Osteocyte (in vitro differentiated cells): ENCODE data around the gene SAPCD2. TPM values are rescaled to one million over a fixed set of nuclear protein-coding genes. Genes with fewer than 3 reads are reported as not detected.

Experiments used
- DNase-seq: peaks from one replicate; pipeline ENCODE4 v3.0.0; 2021; ENCODE audit warnings: mixed read lengths; ENCODE audit not compliant: unreplicated experiment; ENCODE audit errors: extremely low spot score
- H3K27ac Mint-ChIP-seq: one replicate; pipeline ENCODE4 v1.8.0; 2021; ENCODE audit warnings: mild to moderate bottlenecking, mixed read lengths; ENCODE audit not compliant: unreplicated experiment
- H3K27me3 Mint-ChIP-seq: one replicate; pipeline ENCODE4 v1.8.0; 2021; ENCODE audit warnings: mixed read lengths; ENCODE audit not compliant: unreplicated experiment
- H3K36me3 Mint-ChIP-seq: one replicate; pipeline ENCODE4 v1.8.0; 2021; ENCODE audit warnings: mixed read lengths; ENCODE audit not compliant: unreplicated experiment
- H3K4me1 Mint-ChIP-seq: one replicate; pipeline ENCODE4 v1.8.0; 2021; ENCODE audit warnings: mixed read lengths; ENCODE audit not compliant: unreplicated experiment
- H3K4me3 Mint-ChIP-seq: one replicate; pipeline ENCODE4 v1.8.0; 2021; ENCODE audit warnings: mild to moderate bottlenecking, moderate library complexity, mixed read lengths; ENCODE audit not compliant: unreplicated experiment
- H3K9me3 Mint-ChIP-seq: one replicate; pipeline ENCODE4 v1.8.0; 2021; ENCODE audit warnings: mixed read lengths; ENCODE audit not compliant: unreplicated experiment
- total RNA-seq: library from RNA; stranded (reverse); gene quantifications from 2 replicates; pipeline ENCODE4 v1.2.1, GENCODE V29; 2021
- TF ChIP-seq, protein P1 (sequence below): fragments of 200-600 bp; sonication (generic); IDR thresholded peaks from 2 replicates; pipeline ENCODE4 v1.5.0; 2021; ENCODE audit warnings: antibody characterized with exemption, mild to moderate bottlenecking, moderate library complexity

SAPCD2 gene
- total RNA-seq, 1 donor from 2014 or later, result 3.1 TPM

DNA sequence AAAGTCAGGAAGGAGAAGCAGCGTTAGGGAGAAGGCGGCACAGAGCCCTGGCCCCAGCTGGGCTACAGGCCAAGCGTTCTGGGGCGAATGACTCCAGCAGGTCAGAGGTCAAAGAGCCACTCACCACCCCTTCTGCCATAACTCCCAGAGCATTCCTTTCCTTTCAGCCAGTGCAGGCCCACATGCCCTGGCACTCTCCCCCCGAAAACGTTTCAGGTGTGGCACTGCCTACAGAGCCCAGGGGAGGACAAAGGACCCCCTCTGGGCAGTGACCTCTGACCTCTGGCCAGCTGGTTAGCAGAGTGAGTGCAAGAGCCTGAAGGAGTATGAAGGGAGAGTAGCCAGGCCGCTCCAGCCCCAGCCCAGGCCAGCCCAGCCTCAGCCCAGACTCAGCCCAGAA is 47.2 kb downstream of the SAPCD2 start:
- no peaks in the 10 kb centered on the region for H3K9me3 Mint-ChIP-seq
- no peak overlapping the region for H3K4me3 Mint-ChIP-seq
- peaks cover 8% of the 10 kb centered on the region for H3K4me1 Mint-ChIP-seq
- peaks cover 2% of the 10 kb centered on the region for H3K36me3 Mint-ChIP-seq
- H3K27me3 Mint-ChIP-seq, result no peaks in the 10 kb centered on the region
- TF ChIP-seq, protein P1, sequence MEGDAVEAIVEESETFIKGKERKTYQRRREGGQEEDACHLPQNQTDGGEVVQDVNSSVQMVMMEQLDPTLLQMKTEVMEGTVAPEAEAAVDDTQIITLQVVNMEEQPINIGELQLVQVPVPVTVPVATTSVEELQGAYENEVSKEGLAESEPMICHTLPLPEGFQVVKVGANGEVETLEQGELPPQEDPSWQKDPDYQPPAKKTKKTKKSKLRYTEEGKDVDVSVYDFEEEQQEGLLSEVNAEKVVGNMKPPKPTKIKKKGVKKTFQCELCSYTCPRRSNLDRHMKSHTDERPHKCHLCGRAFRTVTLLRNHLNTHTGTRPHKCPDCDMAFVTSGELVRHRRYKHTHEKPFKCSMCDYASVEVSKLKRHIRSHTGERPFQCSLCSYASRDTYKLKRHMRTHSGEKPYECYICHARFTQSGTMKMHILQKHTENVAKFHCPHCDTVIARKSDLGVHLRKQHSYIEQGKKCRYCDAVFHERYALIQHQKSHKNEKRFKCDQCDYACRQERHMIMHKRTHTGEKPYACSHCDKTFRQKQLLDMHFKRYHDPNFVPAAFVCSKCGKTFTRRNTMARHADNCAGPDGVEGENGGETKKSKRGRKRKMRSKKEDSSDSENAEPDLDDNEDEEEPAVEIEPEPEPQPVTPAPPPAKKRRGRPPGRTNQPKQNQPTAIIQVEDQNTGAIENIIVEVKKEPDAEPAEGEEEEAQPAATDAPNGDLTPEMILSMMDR, result no peak
- H3K27ac Mint-ChIP-seq, result no peak overlapping the region
- no peak for DNase-seq

- Mint-ChIP-seq H3K4me3 (no peak overlapping the region), H3K9me3 (no peaks in the 10 kb centered on the region), H3K27me3 (no peaks in the 10 kb centered on the region), H3K4me1 (peaks cover 8% of the 10 kb centered on the region), H3K36me3 (peaks cover 2% of the 10 kb centered on the region), H3K27ac (no peak overlapping the region)
- DNase-seq, result no peak
- TF ChIP-seq, protein P1, result no peak
Observed at GRCh38 chr9:137022662-137023008, 47.7 kb downstream of the SAPCD2 start.

DNA sequence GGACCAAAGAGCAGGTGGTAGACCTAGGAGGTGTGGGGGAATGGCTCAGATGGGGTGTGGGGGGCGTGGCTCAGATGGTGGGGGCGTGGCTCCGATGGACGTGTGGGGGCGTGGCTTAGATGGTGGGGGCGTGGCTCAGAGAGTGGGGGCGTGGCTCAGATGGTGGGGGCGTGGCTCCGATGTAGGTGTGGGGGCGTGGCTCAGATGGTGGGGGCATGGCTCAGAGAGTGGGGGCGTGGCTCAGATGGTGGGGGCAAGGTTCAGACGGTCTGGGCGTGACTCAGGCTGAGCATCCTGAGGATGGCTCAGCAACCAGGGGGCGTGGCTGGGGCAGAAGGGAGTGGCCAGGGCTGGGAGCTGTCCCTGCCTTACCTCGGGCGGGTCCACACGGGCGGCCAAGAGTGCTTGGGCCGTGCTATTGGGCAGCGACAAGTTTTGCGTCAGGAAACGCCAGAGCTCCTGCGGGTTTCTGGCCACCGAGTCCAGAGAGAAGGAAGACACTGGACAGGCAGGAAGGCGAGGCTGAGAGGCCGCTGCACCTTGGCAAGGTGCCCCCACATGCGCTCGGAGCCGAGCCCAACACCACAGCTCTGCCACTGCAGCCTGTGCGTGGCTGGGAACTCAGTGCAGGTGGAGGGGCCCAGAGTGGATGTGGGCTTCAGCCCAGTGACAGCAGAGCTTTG is 48.2 kb downstream of the SAPCD2 start:
- Mint-ChIP-seq H3K4me1 (peaks cover 5% of the 10 kb centered on the region), H3K4me3 (no peak overlapping the region), H3K27ac (no peak overlapping the region), H3K27me3 (no peaks in the 10 kb centered on the region), H3K9me3 (no peaks in the 10 kb centered on the region), H3K36me3 (peaks cover 2% of the 10 kb centered on the region)
- TF ChIP-seq, protein P1, result no peak
- no peak for DNase-seq

DNA sequence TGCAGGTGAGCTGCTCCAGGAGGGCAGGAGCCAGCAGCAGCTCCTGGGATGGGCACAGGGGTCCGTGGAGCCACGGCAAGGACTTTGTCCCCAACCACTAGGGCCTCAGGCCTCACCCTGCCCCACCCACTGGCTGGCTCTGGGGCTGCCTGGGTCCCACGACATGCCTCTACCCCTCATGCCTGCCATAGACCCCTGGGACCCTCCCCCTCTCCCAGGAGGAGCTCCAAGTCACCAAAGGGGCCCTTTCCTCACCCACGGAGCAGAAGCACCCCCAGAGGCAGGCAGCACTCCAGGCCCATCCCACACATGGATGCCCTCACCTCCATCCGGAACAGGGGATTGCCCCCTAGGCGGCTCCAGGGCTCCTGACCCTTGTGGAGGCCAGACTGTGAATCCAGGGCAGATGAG is 48.8 kb downstream of the SAPCD2 start:
- H3K9me3 Mint-ChIP-seq, result no peaks in the 10 kb centered on the region
- no peak overlapping the region for H3K27ac Mint-ChIP-seq
- DNase-seq, result no peak
- no peaks in the 10 kb centered on the region for H3K27me3 Mint-ChIP-seq
- H3K4me3 Mint-ChIP-seq, result no peak overlapping the region
- H3K4me1 Mint-ChIP-seq, result peaks cover under 1% of the 10 kb centered on the region
- TF ChIP-seq, protein P1, result no peak
- H3K36me3 Mint-ChIP-seq, result peaks cover 3% of the 10 kb centered on the region

GRCh38 chr9:137020771-137021567 is 49.4 kb downstream of the SAPCD2 start:
- TF ChIP-seq, protein P1, result no peak
- Mint-ChIP-seq H3K4me1 (no peaks in the 10 kb centered on the region), H3K9me3 (no peaks in the 10 kb centered on the region)

More at GRCh38 chr9:137020771-137021567, 49.4 kb downstream of the SAPCD2 start:
- DNase-seq, result no peak
- no peak overlapping the region for H3K4me3 Mint-ChIP-seq
- peaks cover 3% of the 10 kb centered on the region for H3K36me3 Mint-ChIP-seq
- no peaks in the 10 kb centered on the region for H3K27me3 Mint-ChIP-seq
- no peak overlapping the region for H3K27ac Mint-ChIP-seq
